H1 (cell line): ENCODE results near the gene NPC2. TPM values are rescaled to one million over a fixed set of nuclear protein-coding genes. Genes with fewer than 3 reads are reported as not detected.

Source experiments
- CTCF ChIA-PET: fragments of 300-600 bp; sonication (Branson Sonifier 250); formaldehyde crosslinking; loops from one replicate; lab custom pipeline; 2021; ENCODE audit not compliant: partially characterized antibody; lab: Charles Lee
- POLR2A ChIA-PET: fragments of 300-600 bp; sonication (Branson Sonifier 250); formaldehyde crosslinking; loops from one replicate; lab custom pipeline; 2021; ENCODE audit warnings: inconsistent platforms; ENCODE audit not compliant: partially characterized antibody; lab: Charles Lee
- DNase-seq, 2 experiments: peaks; one replicate each; pipeline versions ENCODE4 v3.0.0 to v3.0.0-alpha.2; 2010 to 2022; ENCODE audit warnings: low spot score in 2 of 2, low read depth in 1 of 2, mixed read lengths in 1 of 2
- FAIRE-seq: peaks from 2 replicates; lab custom pipeline; 2011; peaks lifted over from hg19 to GRCh38; lab: Jason Lieb, UNC
- H2AFZ ChIP-seq: 2 replicates; pipeline ENCODE4 v1.8.1; 2012; ENCODE audit warnings: low read length, inconsistent platforms
- H2AK5ac ChIP-seq: 2 replicates; pipeline ENCODE4 v1.6.1; 2013; ENCODE audit warnings: low read depth, low read length
- H2BK120ac ChIP-seq: replicated peaks from 2 replicates; pipeline ENCODE3; 2013; ENCODE audit warnings: low read depth, low read length, inconsistent platforms
- H2BK12ac ChIP-seq: 2 replicates; pipeline ENCODE4 v1.6.1; 2013; ENCODE audit warnings: low read depth, low read length
- H2BK15ac ChIP-seq: 2 replicates; pipeline ENCODE4 v1.6.1; 2013; ENCODE audit warnings: low read length
- H2BK20ac ChIP-seq: 2 replicates; pipeline ENCODE4 v1.6.1; 2013; ENCODE audit warnings: low read length
- H2BK5ac ChIP-seq: 2 replicates; pipeline ENCODE4 v1.6.1; 2013; ENCODE audit warnings: low read depth, low read length
- H3K14ac ChIP-seq: 2 replicates; pipeline ENCODE4 v1.6.1; 2013; ENCODE audit warnings: inconsistent platforms; ENCODE audit not compliant: insufficient read length
- H3K18ac ChIP-seq: 2 replicates; pipeline ENCODE4 v1.6.1; 2013; ENCODE audit warnings: low read length; ENCODE audit errors: extremely low read depth
- H3K23ac ChIP-seq: 2 replicates; pipeline ENCODE4 v1.6.1; 2013; ENCODE audit warnings: inconsistent platforms; ENCODE audit not compliant: insufficient read length
- H3K23me2 ChIP-seq: 2 replicates; pipeline ENCODE4 v1.6.1; 2013; ENCODE audit warnings: low read depth, low read length
- H3K27ac ChIP-seq: 2 replicates; pipeline ENCODE4 v1.6.1; 2011; ENCODE audit warnings: low read depth, low read length, inconsistent platforms
- H3K27me3 ChIP-seq, 4 experiments: replicated peaks in 1 of 4; 1 replicate in 1 of 4; 2 replicates in 3 of 4; pipeline versions ENCODE4 v1.6.1 to v1.8.1; 2011 to 2013; ENCODE audit warnings: low read length in 3 of 4, mild to moderate bottlenecking in 3 of 4, inconsistent platforms in 2 of 4, mixed read lengths in 2 of 4, moderate library complexity in 1 of 4; ENCODE audit not compliant: control insufficient read depth in 3 of 4, insufficient read depth in 3 of 4; ENCODE audit errors: extremely low read depth in 1 of 4
- H3K36me3 ChIP-seq, 4 experiments: 2 replicates each; pipeline versions ENCODE4 v1.6.1 to v1.8.1; 2011 to 2013; ENCODE audit warnings: mild to moderate bottlenecking in 4 of 4, low read length in 3 of 4, moderate library complexity in 2 of 4, control low read depth in 1 of 4, inconsistent platforms in 1 of 4; ENCODE audit not compliant: insufficient read depth in 4 of 4, control insufficient read depth in 2 of 4
- H3K4ac ChIP-seq: replicated peaks from 2 replicates; pipeline ENCODE3; 2013; ENCODE audit warnings: low read length, low read depth, mixed read lengths, inconsistent platforms; ENCODE audit not compliant: insufficient read length
- H3K4me1 ChIP-seq, 4 experiments: replicated peaks in 1 of 4; 1 replicate in 1 of 4; 2 replicates in 3 of 4; pipeline versions ENCODE4 v1.6.1 to v1.8.1; 2011 to 2013; ENCODE audit warnings: low read length in 3 of 4, inconsistent platforms in 2 of 4, mixed read lengths in 1 of 4; ENCODE audit not compliant: insufficient read depth in 4 of 4, control insufficient read depth in 3 of 4
- H3K4me2 ChIP-seq, 2 experiments: 2 replicates each; pipeline versions ENCODE4 v1.6.1 to v1.8.1; 2011 to 2013; ENCODE audit warnings: low read depth in 2 of 2, low read length in 2 of 2, control low read depth in 1 of 2, inconsistent platforms in 1 of 2, mild to moderate bottlenecking in 1 of 2; ENCODE audit not compliant: insufficient read depth in 1 of 2
- H3K4me3 ChIP-seq, 4 experiments: fragments of 200-600, 300-600 bp in 1 of 4; sonication (generic), shearing (Covaris generic), sonication (Bioruptor Twin) in 1 of 4; 2 replicates each; pipeline versions ENCODE4 v1.5.1 to v1.8.1; 2011 to 2016; ENCODE audit warnings: low read length in 4 of 4, low read depth in 3 of 4, control low read depth in 2 of 4, inconsistent platforms in 2 of 4, mild to moderate bottlenecking in 2 of 4, mixed read lengths in 1 of 4, moderate library complexity in 1 of 4; ENCODE audit not compliant: insufficient read depth in 2 of 4; ENCODE audit errors: extremely low read depth in 1 of 4
- H3K56ac ChIP-seq: replicated peaks from 2 replicates; pipeline ENCODE3; 2013; ENCODE audit warnings: low read depth, mild to moderate bottlenecking, mixed read lengths, low read length, inconsistent platforms; ENCODE audit not compliant: insufficient read length
- H3K79me1 ChIP-seq: 2 replicates; pipeline ENCODE4 v1.6.1; 2013; ENCODE audit warnings: low read depth, low read length, control low read depth
- H3K79me2 ChIP-seq, 2 experiments: 2 replicates each; pipeline versions ENCODE4 v1.6.1 to v1.8.1; 2012 to 2013; ENCODE audit warnings: low read length in 2 of 2, mild to moderate bottlenecking in 2 of 2, inconsistent platforms in 1 of 2; ENCODE audit not compliant: insufficient read depth in 2 of 2, control insufficient read depth in 1 of 2
- H3K9ac ChIP-seq, 4 experiments: replicated peaks in 1 of 4; 1 replicate in 1 of 4; 2 replicates in 3 of 4; pipeline versions ENCODE4 v1.6.1 to v1.8.1; 2011 to 2013; ENCODE audit warnings: low read depth in 3 of 4, low read length in 3 of 4, control low read depth in 2 of 4, mild to moderate bottlenecking in 2 of 4, moderate library complexity in 2 of 4, inconsistent platforms in 1 of 4; ENCODE audit errors: extremely low read depth in 1 of 4
- H3K9me3 ChIP-seq, 2 experiments: 2 replicates each; pipeline versions ENCODE4 v1.6.1 to v1.8.1; 2012 to 2013; ENCODE audit warnings: mild to moderate bottlenecking in 2 of 2, moderate library complexity in 2 of 2, control low read depth in 1 of 2, inconsistent platforms in 1 of 2, low read depth in 1 of 2, low read length in 1 of 2, mixed read lengths in 1 of 2; ENCODE audit not compliant: insufficient read depth in 2 of 2
- H4K20me1 ChIP-seq, 2 experiments: replicated peaks in 1 of 2; 2 replicates each; pipeline versions ENCODE3 to v1.8.1; 2011 to 2013; ENCODE audit warnings: inconsistent platforms in 2 of 2, low read length in 2 of 2, mild to moderate bottlenecking in 1 of 2; ENCODE audit not compliant: insufficient read depth in 2 of 2, control insufficient read depth in 1 of 2
- H4K5ac ChIP-seq: 2 replicates; pipeline ENCODE4 v1.6.1; 2013; ENCODE audit warnings: low read length, low read depth, mixed read lengths, inconsistent platforms; ENCODE audit not compliant: insufficient read length
- H4K8ac ChIP-seq: 2 replicates; pipeline ENCODE4 v1.8.0; 2013; ENCODE audit warnings: mild to moderate bottlenecking, moderate library complexity, low read length, inconsistent platforms; ENCODE audit not compliant: insufficient read depth; ENCODE audit errors: extremely low read depth
- H4K91ac ChIP-seq: replicated peaks from 2 replicates; pipeline ENCODE3; 2013; ENCODE audit warnings: low read length, mixed read lengths, inconsistent platforms; ENCODE audit not compliant: insufficient read length
- BACH1 ChIP-seq: IDR thresholded peaks from 2 replicates; pipeline ENCODE4 v1.6.1; 2012; ENCODE audit warnings: low read length, improper control_type of control experiment
- CBX5 ChIP-seq: fragments of 300-800, 300-1000 bp; sonication (generic); IDR thresholded peaks from 2 replicates; pipeline ENCODE4 v1.7.1; 2016; ENCODE audit warnings: antibody characterized with exemption, low read length, low read depth
- HDAC2 ChIP-seq, 2 experiments: fragments of 300-600 bp in 1 of 2; sonication (generic) in 1 of 2; IDR thresholded peaks; 2 replicates each; pipeline ENCODE4 v1.6.1; 2011 to 2012; ENCODE audit warnings: low read depth in 2 of 2, low read length in 2 of 2, mild to moderate bottlenecking in 2 of 2, moderate library complexity in 2 of 2, borderline replicate concordance in 1 of 2, inconsistent platforms in 1 of 2
- KDM5A ChIP-seq: fragments of 200-600 bp; IDR thresholded peaks from 2 replicates; pipeline ENCODE4 v1.7.1; 2012; ENCODE audit warnings: mild to moderate bottlenecking, low read length, inconsistent platforms, mixed read lengths
- PHF8 ChIP-seq: fragments of 200-600 bp; sonication (generic); conservative IDR thresholded peaks from 2 replicates; pipeline ENCODE4 v1.7.1; 2012; ENCODE audit warnings: low read depth, mild to moderate bottlenecking, inconsistent platforms, low read length, moderate library complexity
- TCF12 ChIP-seq: IDR thresholded peaks from 2 replicates; pipeline ENCODE4 v1.6.1; 2011; ENCODE audit warnings: low read depth, mild to moderate bottlenecking, low read length
- WGBS, 2 experiments: shearing (Covaris generic) in 1 of 2; methylation state at CpG; one replicate each; pipeline versions ENCODE4 v1.1.6 to v1.1.7; 2013 to 2015; ENCODE audit warnings: low lambda C conversion rate in 2 of 2, mixed read lengths in 2 of 2, inconsistent platforms in 1 of 2, low coverage in 1 of 2, missing lambda C conversion rate in 1 of 2; ENCODE audit not compliant: insufficient replicate concordance in 2 of 2, insufficient coverage in 1 of 2, insufficient read length in 1 of 2; ENCODE audit errors: extremely low coverage in 1 of 2, missing lambda C conversion rate in 1 of 2; 5-methylcytosine and 5-hydroxymethylcytosine counted together
- polyA plus RNA-seq, 7 experiments: library from polyadenylated mRNA; depleted of rRNA in 3 of 7; stranded (reverse) in 5 of 7; unstranded in 2 of 7; fragments of >200 nt in 5 of 7; fragments of 200-250 nt in 2 of 7; gene quantifications; 1 replicate in 5 of 7; 2 replicates in 1 of 7; 4 replicates in 1 of 7; pipeline versions ENCODE4 v1.2.1 to v1.2.3, GENCODE V29; 2011 to 2013; ENCODE audit warnings: missing spikeins in 2 of 7, mixed read lengths in 2 of 7
- total RNA-seq: library from RNA; stranded (reverse); fragmentation: NEBNext Ultra II Directional; extraction: Animal tissue kit (Norgen Biotek cat#: 25700); gene quantifications from 2 replicates; pipeline ENCODE4 v1.2.1, GENCODE V29; 2021
- TF ChIP-seq, protein P1 (sequence below): IDR thresholded peaks from 2 replicates; pipeline ENCODE4 v1.6.1; 2012; ENCODE audit warnings: inconsistent platforms

Gene NPC2
- total and polyA plus RNA-seq, 2 of the 8 experiments (the other 6 are each of a cell fraction or from before 2014, with no cell fraction given): 178 to 258 TPM

DNA sequence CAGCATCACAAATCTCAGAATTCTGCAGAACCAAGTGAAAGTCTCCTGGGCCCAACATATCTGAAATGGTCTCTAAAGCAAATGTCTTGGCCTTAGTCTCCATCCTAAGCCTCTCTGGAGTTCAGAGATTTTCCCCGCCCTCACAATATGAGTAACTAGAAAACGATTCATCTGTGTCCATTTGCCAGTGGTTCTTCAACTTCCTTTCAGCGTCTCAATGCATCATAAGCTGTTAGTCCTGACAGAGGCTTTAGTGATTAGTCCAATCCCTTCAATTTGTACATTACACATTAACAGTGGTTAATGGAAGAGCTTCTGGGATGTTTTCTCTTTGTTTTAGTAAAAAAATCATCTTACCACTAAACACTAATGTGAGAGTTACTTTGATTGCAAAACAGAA is 17.4 kb downstream of the NPC2 start:
- Histone ChIP-seq H2BK12ac (no peak overlapping the region), H3K14ac (no peak overlapping the region), H4K91ac (no peak overlapping the region), H2BK120ac (no peak overlapping the region), H2AFZ (no peak overlapping the region), H4K5ac (no peak overlapping the region), H3K18ac (no peak overlapping the region), H3K23me2 (no peaks in the 10 kb centered on the region; the same call in 1 of the 2 replicates), H2BK15ac (no peak overlapping the region), H2BK20ac (no peak overlapping the region), H4K8ac (no peak overlapping the region), H3K4me2 (no peak overlapping the region), H2AK5ac (no peak overlapping the region), H3K9me3 (no peaks in the 10 kb centered on the region), H3K79me1 (no peaks in the 10 kb centered on the region), H4K20me1 (no peaks in the 10 kb centered on the region), H3K4ac (no peak overlapping the region), H3K4me3 (no peak overlapping the region), H3K23ac (no peak overlapping the region), H3K36me3 (peaks cover 0 to 48% (median 12%) of the 10 kb centered on the region in 4 experiments; a peak in 7 of 8 replicates), H3K9ac (no peak overlapping the region), H3K79me2 (no peaks in the 10 kb centered on the region), H3K27me3 (no peaks in the 10 kb centered on the region), H2BK5ac (no peak overlapping the region), H3K27ac (no peak overlapping the region), H3K4me1 (peaks cover 0 to 3% (median 0%) of the 10 kb centered on the region in 4 experiments; a peak in 2 of 7 replicates), H3K56ac (no peak overlapping the region)
- ChIA-PET CTCF (interaction anchor here (0.8 to 12.6 kb wide), 13 partner anchors 13 to 259 kb away, joined by 3 to 181 read pairs (median 3); partner anchors contain the start of genes ABCD4 and VRTN), POLR2A (interaction anchor here (0.6 to 3.0 kb wide), 9 partner anchors 10 to 174 kb away, joined by 3 to 10 read pairs (median 3); partner anchors contain the start of gene VRTN)
- TF ChIP-seq PHF8 (no peak), BACH1 (no peak), KDM5A (no peak), TCF12 (no peak), HDAC2 (IDR thresholded peaks at IDR 0.05; ENCODE audit: borderline replicate concordance in 1 of 2, low read depth in 2 of 2, low read length in 2 of 2) (no peak), CBX5 (no peak)
- TF ChIP-seq, protein P1, sequence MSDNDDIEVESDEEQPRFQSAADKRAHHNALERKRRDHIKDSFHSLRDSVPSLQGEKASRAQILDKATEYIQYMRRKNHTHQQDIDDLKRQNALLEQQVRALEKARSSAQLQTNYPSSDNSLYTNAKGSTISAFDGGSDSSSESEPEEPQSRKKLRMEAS: no peak
- WGBS, 2 experiments: 85% methylated on average over 3 of the region's 3 CpGs; no CpG with 5 or more reads in 1 of the 2 experiments
- DNase-seq (no peak), FAIRE-seq (no peak)
